GM18519 (cell line): ENCODE results near the gene MAD1L1.

Experiments used
- ATAC-seq: cut with Tn5 transposase; IDR thresholded peaks from one replicate; pipeline ENCODE4 v1.9.1; 2021; ENCODE audit warnings: mild to moderate bottlenecking, moderate library complexity; ENCODE audit not compliant: unreplicated experiment, low FRiP score

MAD1L1 gene

GRCh38 chr7:1952781-1953180 lies 280.0 kb downstream of the MAD1L1 start:
- ATAC-seq: no peak

GRCh38 chr7:1952169-1952760 lies 280.5 kb downstream of the MAD1L1 start:
- ATAC-seq: no peak

GRCh38 chr7:1951600-1951999 lies 281.1 kb downstream of the MAD1L1 start:
- ATAC-seq: no peak

GRCh38 chr7:1951159-1951536 lies 281.6 kb downstream of the MAD1L1 start:
- ATAC-seq: no peak

- no peak for ATAC-seq
Observed at GRCh38 chr7:1950452-1951158, 282.1 kb downstream of the MAD1L1 start.

GRCh38 chr7:1950066-1950451 lies 282.7 kb downstream of the MAD1L1 start:
- no peak for ATAC-seq

GRCh38 chr7:1949681-1950055 lies 283.1 kb downstream of the MAD1L1 start:
- ATAC-seq: no peak

- ATAC-seq: no peak
Observed at GRCh38 chr7:1948887-1949680, 283.7 kb downstream of the MAD1L1 start.

- no peak for ATAC-seq
Observed at GRCh38 chr7:1948301-1948796, 284.4 kb downstream of the MAD1L1 start.

- ATAC-seq: no peak
Observed at GRCh38 chr7:1947586-1948217, 285.0 kb downstream of the MAD1L1 start.

- no peak for ATAC-seq
Observed at GRCh38 chr7:1946773-1947450, 285.8 kb downstream of the MAD1L1 start.

GRCh38 chr7:1946025-1946772 lies 286.5 kb downstream of the MAD1L1 start:
- ATAC-seq: no peak

- no peak for ATAC-seq
Observed at GRCh38 chr7:1945558-1945957, 287.2 kb downstream of the MAD1L1 start.

GRCh38 chr7:1944619-1945210 lies 288.0 kb downstream of the MAD1L1 start:
- no peak for ATAC-seq

GRCh38 chr7:1943933-1944618 lies 288.7 kb downstream of the MAD1L1 start:
- no peak for ATAC-seq

- no peak for ATAC-seq
Observed at GRCh38 chr7:1943326-1943725, 289.4 kb downstream of the MAD1L1 start.

- no peak for ATAC-seq
Observed at GRCh38 chr7:1942941-1943289, 289.8 kb downstream of the MAD1L1 start.

- no peak for ATAC-seq
Observed at GRCh38 chr7:1942243-1942940, 290.4 kb downstream of the MAD1L1 start.
